Epithelial cell of proximal tubule (primary cell): Measurements from ENCODE around the gene APOBEC2. TPM values are rescaled to one million over a fixed set of nuclear protein-coding genes. Genes with fewer than 3 reads are reported as not detected.

Experiments used
- DNase-seq: peaks from one replicate; pipeline ENCODE4 v3.0.0-alpha.2; 2011; ENCODE audit warnings: low read depth
- H3K4me3 ChIP-seq: 2 replicates; pipeline ENCODE4 v1.5.1; 2011; ENCODE audit warnings: low read depth, mild to moderate bottlenecking, low read length
- total RNA-seq: library from RNA; depleted of rRNA; stranded (reverse); fragments of >200 nt; gene quantifications from 2 replicates; pipeline ENCODE4 v1.2.3, GENCODE V29; 2015
- TF ChIP-seq, protein P1 (sequence below): conservative IDR thresholded peaks from 2 replicates; pipeline ENCODE4 v1.5.1; 2012; ENCODE audit warnings: low read depth, mild to moderate bottlenecking, low read length

APOBEC2 gene
- total RNA-seq, 1 donor from 2014 or later: not detected

DNA sequence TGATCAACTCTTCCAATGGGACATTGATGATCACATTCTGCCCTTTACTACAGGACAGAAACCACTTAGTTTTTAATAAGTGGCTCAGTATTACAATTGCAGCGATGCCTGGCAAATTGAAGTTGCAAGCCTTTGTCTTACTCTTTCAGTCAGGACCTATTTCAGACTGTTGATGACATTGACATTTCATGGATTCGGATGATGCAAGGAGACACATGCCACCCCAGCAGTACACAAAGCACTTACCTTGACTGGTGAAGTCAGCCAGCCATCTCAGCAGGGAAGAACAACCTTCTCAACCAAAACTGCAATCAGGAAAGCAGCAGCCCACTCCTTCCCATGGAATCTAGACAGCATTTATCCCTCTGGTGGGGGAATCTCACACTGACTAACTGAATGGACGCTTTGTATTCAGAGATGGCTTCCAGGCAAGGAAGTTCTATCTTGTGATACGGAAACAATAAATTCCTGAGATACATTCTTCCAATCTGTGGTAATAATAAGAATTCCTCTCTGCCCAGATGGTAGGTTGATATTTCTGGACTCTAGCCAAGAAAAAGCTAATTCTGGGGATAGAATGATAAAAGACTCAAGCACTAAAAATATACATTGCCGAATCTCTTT, 44.6 kb downstream of the APOBEC2 start:
- DNase-seq: no peak
- H3K4me3 ChIP-seq: no peak overlapping the region

DNA sequence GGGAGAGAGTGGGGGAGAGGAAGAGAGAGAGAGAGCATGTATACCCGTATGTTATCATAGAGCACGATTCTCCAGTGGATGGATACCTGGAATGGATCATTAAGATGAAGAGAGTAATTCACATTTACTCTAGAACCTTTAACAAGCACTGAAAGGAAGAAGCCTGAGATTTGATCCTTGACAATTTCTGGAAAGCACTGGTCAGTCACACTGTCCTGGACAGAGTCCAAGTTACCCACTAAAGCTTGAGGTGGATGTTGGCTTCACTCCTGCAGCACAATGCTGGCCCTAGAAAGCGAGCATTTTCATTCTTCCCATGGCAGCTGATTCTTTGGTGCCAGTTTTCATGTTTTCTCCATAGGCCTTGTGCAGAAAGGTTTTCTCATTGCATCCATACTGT, 45.4 kb downstream of the APOBEC2 start:
- DNase-seq: no peak
- TF ChIP-seq, protein P1, sequence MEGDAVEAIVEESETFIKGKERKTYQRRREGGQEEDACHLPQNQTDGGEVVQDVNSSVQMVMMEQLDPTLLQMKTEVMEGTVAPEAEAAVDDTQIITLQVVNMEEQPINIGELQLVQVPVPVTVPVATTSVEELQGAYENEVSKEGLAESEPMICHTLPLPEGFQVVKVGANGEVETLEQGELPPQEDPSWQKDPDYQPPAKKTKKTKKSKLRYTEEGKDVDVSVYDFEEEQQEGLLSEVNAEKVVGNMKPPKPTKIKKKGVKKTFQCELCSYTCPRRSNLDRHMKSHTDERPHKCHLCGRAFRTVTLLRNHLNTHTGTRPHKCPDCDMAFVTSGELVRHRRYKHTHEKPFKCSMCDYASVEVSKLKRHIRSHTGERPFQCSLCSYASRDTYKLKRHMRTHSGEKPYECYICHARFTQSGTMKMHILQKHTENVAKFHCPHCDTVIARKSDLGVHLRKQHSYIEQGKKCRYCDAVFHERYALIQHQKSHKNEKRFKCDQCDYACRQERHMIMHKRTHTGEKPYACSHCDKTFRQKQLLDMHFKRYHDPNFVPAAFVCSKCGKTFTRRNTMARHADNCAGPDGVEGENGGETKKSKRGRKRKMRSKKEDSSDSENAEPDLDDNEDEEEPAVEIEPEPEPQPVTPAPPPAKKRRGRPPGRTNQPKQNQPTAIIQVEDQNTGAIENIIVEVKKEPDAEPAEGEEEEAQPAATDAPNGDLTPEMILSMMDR: no peak
- no peak overlapping the region for H3K4me3 ChIP-seq

More for the DNA sequence above, 44.6 kb downstream of the APOBEC2 start:
- TF ChIP-seq, protein P1: no peak

DNA sequence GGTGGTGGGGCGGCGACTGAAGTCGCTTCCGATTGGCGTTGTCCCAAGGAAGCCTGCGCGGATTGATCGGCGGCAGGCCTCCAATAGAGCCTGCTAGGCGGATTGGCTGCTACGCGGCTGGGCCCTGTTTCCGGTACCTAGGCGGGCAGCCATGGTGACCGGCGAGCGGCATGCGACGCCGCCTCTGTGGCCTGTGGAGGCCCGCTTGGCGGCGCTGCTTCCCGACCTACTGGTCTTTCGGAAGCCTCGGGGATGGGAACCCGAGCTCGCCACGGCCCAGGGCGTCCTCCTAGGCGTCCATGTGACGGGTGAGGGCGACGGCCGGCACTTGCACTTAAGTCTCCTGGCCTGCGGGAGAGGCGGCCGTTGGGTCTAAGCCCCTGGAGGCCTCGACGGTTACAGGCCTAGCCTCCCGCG, 47.9 kb downstream of the APOBEC2 start:
- no peak for DNase-seq
- no peak overlapping the region for H3K4me3 ChIP-seq
- TF ChIP-seq, protein P1: no peak

DNA sequence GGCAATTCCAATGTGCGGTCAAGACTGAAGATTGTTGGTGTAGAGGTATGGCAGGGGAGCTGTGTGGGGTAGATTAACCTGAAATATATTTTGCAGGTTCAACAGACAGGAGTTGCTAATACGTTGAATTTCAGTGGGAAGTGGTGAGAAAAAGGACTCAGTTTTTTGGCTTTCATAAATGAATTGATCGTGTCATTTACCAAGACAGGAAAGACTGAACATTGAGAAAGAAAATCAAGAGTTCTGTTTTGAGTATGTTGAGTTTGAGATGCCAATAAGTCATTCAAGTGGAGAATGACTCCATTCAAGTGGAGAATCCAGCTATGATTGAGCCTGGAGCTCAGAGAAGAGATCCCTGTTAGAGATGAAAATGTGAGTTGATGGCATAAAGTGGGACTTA, 50.8 kb downstream of the APOBEC2 start:
- no peak for DNase-seq
- no peak overlapping the region for H3K4me3 ChIP-seq
- TF ChIP-seq, protein P1: no peak

DNA sequence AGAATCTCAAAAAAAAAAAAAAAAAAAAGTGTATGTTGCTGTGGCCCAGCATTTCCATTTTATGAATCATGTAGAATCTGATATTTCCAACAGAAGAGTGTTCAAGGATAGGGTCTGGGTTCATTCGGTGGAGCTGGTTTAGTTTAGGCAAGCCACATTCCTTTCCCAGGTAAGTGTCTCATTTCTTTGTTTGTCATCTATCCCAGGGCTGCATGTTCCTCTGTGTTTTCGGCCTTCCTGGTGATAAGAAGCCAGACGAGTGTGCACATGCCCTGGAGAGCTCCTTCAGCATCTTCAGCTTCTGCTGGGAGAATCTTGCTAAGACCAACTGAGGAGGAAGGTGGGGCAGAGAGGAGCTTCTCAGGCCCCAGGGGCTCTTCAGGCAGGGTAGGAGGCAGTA, 58.0 kb downstream of the APOBEC2 start:
- DNase-seq: no peak
- H3K4me3 ChIP-seq: no peak overlapping the region
- TF ChIP-seq, protein P1: no peak

Other genes with a start within 250 kb of the APOBEC2 start
- gene UNC5CL, start 14.0 kb upstream of the APOBEC2 start, total RNA-seq: 0.58 and 2.2 TPM in 2 replicates
- gene TSPO2, start 10.7 kb upstream of the APOBEC2 start, total RNA-seq: not detected in 2 replicates
- gene OARD1, start 19.2 kb downstream of the APOBEC2 start, total RNA-seq: 15.7 and 19.5 TPM in 2 replicates
- gene NFYA, start 19.8 kb downstream of the APOBEC2 start, total RNA-seq: 9.1 and 23.9 TPM in 2 replicates
- not detected in 2 replicates for gene TREML1, start 101.1 kb downstream of the APOBEC2 start, total RNA-seq
- gene TREM2, start 109.9 kb downstream of the APOBEC2 start, total RNA-seq: not detected in 2 replicates
- 0.07 TPM in 1 of 2 replicates, not detected in the other for gene TREML2, start 147.9 kb downstream of the APOBEC2 start, total RNA-seq
- not detected in 2 replicates for gene TREML4, start 175.1 kb downstream of the APOBEC2 start, total RNA-seq
- gene TREM1, start 233.5 kb downstream of the APOBEC2 start, total RNA-seq: 2.0 TPM in 1 of 2 replicates, not detected in the other